Measurements from ENCODE around the gene TLE6. TPM values are rescaled to one million over a fixed set of nuclear protein-coding genes. Genes with fewer than 3 reads are reported as not detected.
"Not testable (repeated sequence)": the region's sequence is repeated elsewhere in the genome, so short reads cannot be mapped to it uniquely, and the experiment has no call there.

Gene TLE6
- total RNA-seq, 3 donors from 2014 or later = 0.16 to 0.90 TPM; not detected in 1

DNA sequence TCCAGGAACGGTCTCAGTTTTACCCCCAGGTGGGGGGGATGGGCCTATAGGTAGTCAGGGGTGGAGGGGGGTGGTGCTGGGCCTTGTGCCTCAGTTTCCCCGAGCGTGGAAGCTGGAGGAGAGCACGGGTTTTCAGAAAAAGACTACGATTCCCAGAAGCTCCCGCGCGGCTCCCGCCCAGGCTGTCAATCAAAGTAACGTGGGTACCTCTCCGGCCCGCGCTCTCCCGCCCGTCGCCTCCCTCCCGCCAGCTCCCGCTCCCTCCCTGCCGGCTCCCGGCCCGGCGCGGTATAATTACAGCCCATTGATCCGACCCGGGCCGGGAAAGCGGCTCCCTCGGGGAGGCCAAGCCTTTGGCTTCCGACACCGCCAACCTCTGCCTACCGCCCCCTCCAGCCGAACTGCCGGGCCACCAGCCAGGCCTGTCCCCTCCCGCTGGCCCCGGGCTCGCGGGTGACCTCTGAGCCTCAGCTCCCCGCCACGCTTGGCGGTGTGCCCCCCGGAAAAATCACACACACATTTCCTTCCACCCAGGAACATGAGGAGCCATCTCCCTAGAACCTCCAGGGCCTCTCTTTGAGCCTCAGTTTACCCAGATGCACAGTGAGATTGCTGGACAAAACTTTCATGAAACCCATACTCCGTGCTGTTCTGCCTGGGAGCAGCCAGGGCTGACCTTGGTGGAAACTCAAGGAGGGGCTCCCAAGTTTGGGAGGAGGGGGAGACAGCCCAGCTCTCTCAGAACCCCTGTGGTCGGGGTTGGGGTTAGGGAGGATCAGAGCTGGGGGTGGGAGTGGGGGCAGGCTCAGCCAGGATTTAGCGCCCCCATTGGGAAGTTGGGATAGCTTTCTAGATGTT lies 59.0 kb downstream of the TLE6 start:
- H3K4me3 Mint-ChIP-seq = peak overlapping the region; percentile 86
- peaks cover 24% of the 10 kb centered on the region for H3K4me1 Mint-ChIP-seq (ENCODE audit: low read depth)
- ATAC-seq (peak; percentile 66 to 70), DNase-seq (peak; percentile 70)
- H3K27me3 Mint-ChIP-seq (ENCODE audit: low read depth) = no peaks in the 10 kb centered on the region
- no peaks in the 10 kb centered on the region for H3K9me3 Mint-ChIP-seq
- no peaks in the 10 kb centered on the region for H3K36me3 Mint-ChIP-seq (ENCODE audit: insufficient read depth)

DNA sequence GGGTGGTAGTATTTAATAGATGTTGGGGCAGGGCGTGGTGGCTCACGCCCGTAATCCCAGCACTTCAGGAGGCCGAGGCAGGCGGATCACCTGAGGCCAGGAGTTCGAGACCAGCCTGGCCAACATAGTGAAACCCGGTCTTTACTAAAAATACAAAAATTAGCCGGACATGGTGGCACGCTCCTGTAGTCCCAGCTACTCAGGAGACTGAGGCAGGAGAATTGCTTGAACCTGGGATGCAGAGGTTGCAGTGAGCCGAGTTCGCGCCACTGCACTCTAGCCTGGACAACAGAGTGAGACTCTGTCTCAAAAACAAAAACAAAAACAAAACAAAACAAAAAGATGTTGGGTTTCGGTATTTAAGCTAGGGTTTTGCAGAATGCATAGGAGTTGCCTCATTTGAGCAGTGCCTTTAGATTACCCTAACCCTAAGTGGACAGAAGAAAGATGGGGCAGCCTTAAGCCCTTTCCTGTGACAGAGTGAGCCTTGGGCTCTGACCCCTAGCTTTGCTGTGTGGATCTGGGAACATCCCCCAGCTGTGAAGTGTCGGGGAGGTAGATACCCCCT lies 59.7 kb downstream of the TLE6 start:
- H3K4me3 Mint-ChIP-seq = peak overlapping the region; percentile 86
- not testable (repeated sequence) for H3K9me3 Mint-ChIP-seq; H3K27me3 Mint-ChIP-seq (ENCODE audit: low read depth); DNase-seq; ATAC-seq; H3K36me3 Mint-ChIP-seq (ENCODE audit: insufficient read depth)
- H3K4me1 Mint-ChIP-seq (ENCODE audit: low read depth) = peaks cover 25% of the 10 kb centered on the region

DNA sequence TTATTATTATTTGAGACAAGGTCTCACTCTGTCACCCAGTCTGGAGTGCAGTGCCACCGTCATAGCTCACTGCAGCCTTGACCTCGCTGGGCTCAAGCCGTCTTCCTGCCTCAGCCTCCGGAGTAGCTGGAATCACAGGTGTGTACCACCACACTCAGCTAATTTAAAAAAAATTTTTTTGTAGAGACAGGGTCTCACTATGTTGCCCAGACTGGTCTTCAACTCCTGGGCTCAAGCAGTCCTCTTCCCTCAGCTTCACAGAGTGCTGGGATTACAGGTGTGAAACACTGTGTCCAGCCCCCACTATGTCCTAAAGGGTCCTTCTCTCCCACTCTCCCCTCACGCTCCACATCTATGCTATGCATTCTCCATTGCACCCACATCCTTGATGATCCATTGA lies 60.9 kb downstream of the TLE6 start:
- peaks cover 29% of the 10 kb centered on the region for H3K4me1 Mint-ChIP-seq (ENCODE audit: low read depth)
- H3K9me3 Mint-ChIP-seq = no peaks in the 10 kb centered on the region
- no peak for DNase-seq
- H3K4me3 Mint-ChIP-seq = no peak overlapping the region
- no peak for ATAC-seq
- no peaks in the 10 kb centered on the region for H3K27me3 Mint-ChIP-seq (ENCODE audit: low read depth)
- no peaks in the 10 kb centered on the region for H3K36me3 Mint-ChIP-seq (ENCODE audit: insufficient read depth)

DNA sequence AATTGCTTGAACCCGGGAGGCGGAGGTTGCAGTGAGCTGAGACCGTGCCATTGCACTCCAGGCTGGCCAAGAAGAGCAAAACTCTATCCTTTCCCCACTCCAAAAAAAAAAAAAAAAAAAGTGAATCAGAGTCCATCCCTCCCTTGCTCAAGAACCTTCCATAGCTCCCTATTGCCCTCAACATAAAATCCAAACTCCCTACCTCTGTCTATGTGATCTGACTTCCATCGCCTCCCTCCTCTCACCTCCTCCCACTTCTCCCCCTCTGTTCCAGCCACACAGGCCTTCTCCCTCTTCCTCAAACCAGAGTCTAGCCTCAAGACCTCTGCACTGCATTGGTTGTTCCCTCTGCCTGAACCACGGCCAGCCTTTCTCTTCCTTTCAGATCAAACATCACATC lies 61.8 kb downstream of the TLE6 start:
- H3K36me3 Mint-ChIP-seq (ENCODE audit: insufficient read depth) = no peaks in the 10 kb centered on the region
- no peaks in the 10 kb centered on the region for H3K9me3 Mint-ChIP-seq
- H3K4me1 Mint-ChIP-seq (ENCODE audit: low read depth) = peaks cover 29% of the 10 kb centered on the region
- no peaks in the 10 kb centered on the region for H3K27me3 Mint-ChIP-seq (ENCODE audit: low read depth)
- DNase-seq = no peak
- H3K4me3 Mint-ChIP-seq = no peak overlapping the region
- no peak for ATAC-seq

DNA sequence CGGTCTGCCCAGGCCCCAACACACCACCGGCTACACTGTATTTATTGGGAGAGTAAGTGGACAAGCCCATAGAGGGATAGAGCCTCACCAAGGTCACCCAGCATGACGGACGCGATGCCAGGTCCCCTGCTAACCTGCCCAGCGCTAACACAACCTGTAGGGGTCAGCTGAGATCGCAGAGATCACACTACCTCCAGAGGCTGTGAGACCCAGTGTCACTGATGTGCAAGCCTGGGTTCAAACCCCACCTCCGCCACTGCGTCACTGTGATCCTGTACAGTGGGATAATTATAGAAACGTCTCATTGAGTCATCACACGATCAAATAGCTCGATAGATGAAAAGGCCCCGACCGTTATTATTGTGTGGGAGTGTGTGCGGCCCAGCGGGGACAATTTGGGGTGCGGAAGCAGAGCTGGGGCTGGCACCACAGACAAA lies 62.3 kb downstream of the TLE6 start:
- Mint-ChIP-seq H3K9me3 (no peaks in the 10 kb centered on the region), H3K36me3 (ENCODE audit: insufficient read depth) (no peaks in the 10 kb centered on the region), H3K4me3 (no peak overlapping the region), H3K4me1 (ENCODE audit: low read depth) (peaks cover 25% of the 10 kb centered on the region), H3K27me3 (ENCODE audit: low read depth) (no peaks in the 10 kb centered on the region)
- no peak for ATAC-seq
- no peak for DNase-seq

DNA sequence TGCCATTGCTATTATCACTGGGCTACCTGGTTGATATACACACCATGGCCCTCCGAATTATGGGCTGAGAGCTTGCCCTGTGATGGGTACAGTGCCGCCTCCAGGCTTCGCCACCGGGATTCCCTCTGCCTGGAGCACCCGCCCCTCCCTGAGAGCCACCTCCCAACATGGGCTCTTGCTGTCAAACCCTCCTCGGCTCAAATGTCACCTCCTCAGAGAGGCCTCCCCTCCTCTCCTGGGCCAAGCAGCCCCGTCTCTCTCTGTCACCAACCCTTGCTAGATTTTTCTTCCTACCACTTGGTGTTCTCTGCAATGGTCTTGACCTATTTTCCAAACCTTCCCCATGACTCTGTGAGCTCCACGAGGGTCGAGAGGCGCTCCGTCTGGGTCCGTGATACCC lies 64.0 kb downstream of the TLE6 start:
- no peak overlapping the region for H3K4me3 Mint-ChIP-seq
- H3K36me3 Mint-ChIP-seq (ENCODE audit: insufficient read depth) = no peaks in the 10 kb centered on the region
- ATAC-seq = no peak
- H3K9me3 Mint-ChIP-seq = no peaks in the 10 kb centered on the region
- peaks cover 14% of the 10 kb centered on the region for H3K4me1 Mint-ChIP-seq (ENCODE audit: low read depth)
- H3K27me3 Mint-ChIP-seq (ENCODE audit: low read depth) = no peaks in the 10 kb centered on the region
- no peak for DNase-seq

DNA sequence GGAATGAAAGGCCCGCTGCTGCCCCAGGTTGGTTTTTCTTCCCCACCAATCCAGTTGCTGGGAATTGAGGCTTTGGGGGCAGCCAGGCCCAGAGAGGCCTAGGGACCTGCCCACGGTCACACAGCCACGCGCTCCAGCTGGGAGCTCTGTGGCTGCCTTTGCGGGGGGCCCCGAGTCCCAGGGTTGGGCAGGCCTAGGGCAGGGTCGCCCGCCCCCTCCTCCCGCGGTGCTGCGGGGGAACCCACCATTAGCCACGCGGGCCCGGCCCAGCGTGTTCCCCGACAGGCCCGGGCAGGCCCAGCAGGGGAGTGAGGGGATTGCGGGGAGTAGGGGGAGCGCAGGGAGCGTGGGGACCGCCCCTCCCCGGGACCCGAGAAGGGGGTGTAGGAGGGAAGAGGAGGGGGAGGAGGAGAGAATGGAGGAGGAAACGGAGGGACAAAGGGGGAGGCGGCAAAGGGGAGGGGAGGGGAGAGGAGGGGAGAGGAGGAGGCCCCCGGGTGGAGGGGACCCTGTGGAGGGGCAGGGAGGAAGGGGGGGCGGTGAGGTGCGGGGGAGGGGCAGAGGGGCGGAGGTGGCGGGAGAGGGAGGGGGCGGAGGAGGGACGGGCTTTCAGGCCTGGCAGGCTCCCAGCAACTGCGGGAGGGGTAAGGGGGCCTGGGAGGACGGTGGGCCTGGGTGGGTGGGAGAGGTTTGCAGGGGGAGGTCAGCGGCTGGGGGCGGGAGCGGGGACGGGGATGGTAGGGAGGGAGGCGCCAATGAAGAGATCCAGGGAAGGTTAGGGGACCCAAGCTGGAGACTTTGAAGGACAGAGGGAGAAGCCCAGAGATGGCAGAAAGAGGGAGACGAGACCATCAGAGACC lies 64.6 kb downstream of the TLE6 start:
- DNase-seq (no peak), ATAC-seq (peak; percentile 5 to 11)
- Mint-ChIP-seq H3K4me3 (no peak overlapping the region), H3K4me1 (ENCODE audit: low read depth) (peaks cover 11% of the 10 kb centered on the region), H3K36me3 (ENCODE audit: insufficient read depth) (no peaks in the 10 kb centered on the region), H3K9me3 (no peaks in the 10 kb centered on the region), H3K27me3 (ENCODE audit: low read depth) (no peaks in the 10 kb centered on the region)

DNA sequence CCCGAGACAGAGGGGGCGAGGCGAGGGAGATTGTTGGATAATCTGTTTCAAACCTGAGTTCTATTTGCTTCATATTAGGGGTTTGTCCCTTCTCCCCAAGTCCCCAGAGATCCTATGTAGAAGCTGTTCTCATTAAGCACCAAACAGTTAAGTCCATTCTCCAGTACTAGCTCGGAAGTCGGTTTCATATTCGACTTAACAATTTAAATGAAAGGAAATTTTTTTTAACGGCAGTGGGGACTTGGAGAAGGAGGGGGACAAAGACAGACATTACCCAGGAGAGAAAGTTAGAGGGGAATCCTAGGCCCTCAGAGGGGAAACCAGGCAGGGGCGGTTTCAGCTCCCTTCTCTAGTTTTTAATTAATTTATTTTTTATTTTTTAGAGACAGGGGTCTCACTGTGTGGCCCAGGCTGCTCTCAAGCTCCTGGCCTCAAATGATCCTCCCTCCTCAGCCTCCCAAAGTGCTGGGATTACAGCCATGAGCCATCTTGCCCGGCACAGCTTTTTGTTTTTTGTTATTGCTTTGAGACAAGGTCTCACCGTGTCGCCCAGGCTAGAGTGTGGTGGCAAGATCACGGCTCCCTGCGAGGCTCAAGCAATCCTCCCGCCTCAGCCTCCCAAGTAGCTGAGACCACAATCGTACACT lies 65.4 kb downstream of the TLE6 start:
- Mint-ChIP-seq H3K9me3 (no peaks in the 10 kb centered on the region), H3K4me1 (ENCODE audit: low read depth) (peaks cover 14% of the 10 kb centered on the region), H3K4me3 (no peak overlapping the region), H3K27me3 (ENCODE audit: low read depth) (no peaks in the 10 kb centered on the region), H3K36me3 (ENCODE audit: insufficient read depth) (no peaks in the 10 kb centered on the region)
- ATAC-seq (no peak), DNase-seq (no peak)

Other genes starting within 250 kb of the TLE6 start
- 10 to 100 TPM; 53.6 to 60.5 (median 56.6) TPM for gene SLC39A3, start 237.5 kb upstream of the TLE6 start, total RNA-seq
- 100 to 1,000 TPM in 2 of 3 donors, 10 to 100 TPM in 1; 99.3 to 107 (median 102) TPM for gene SGTA, start 194.3 kb upstream of the TLE6 start, total RNA-seq
- 100 to 1,000 TPM; 180 to 212 (median 188) TPM for gene THOP1, start 192.1 kb upstream of the TLE6 start, total RNA-seq
- gene ZNF554, start 157.7 kb upstream of the TLE6 start, total RNA-seq = 1 to 10 TPM; 1.0 to 1.2 (median 1.2) TPM
- 1 to 10 TPM; 1.2 to 1.6 (median 1.3) TPM for gene ZNF555, start 136.1 kb upstream of the TLE6 start, total RNA-seq
- gene ZNF556, start 110.2 kb upstream of the TLE6 start, total RNA-seq = not detected
- 1 to 10 TPM; 3.6 to 4.1 (median 3.7) TPM for gene ZNF57, start 76.6 kb upstream of the TLE6 start, total RNA-seq
- gene ZNF77, start 32.6 kb upstream of the TLE6 start, total RNA-seq = 1 to 10 TPM; 3.0 to 3.4 (median 3.2) TPM
- gene TLE2, start 51.7 kb downstream of the TLE6 start, total RNA-seq = 1 to 10 TPM; 4.8 to 5.9 (median 5.7) TPM
- gene TLE5, start 84.9 kb downstream of the TLE6 start, total RNA-seq = 100 to 1,000 TPM; 232 to 275 (median 258) TPM
- gene GNA11, start 116.8 kb downstream of the TLE6 start, total RNA-seq = 10 to 100 TPM in 2 of 3 donors, 1 to 10 TPM in 1; 8.0 to 13.5 (median 11.0) TPM
- gene GNA15, start 158.5 kb downstream of the TLE6 start, total RNA-seq = 10 to 100 TPM in 2 of 3 donors, 1 to 10 TPM in 1; 8.8 to 19.9 (median 11.3) TPM
- gene S1PR4, start 201.2 kb downstream of the TLE6 start, total RNA-seq = 10 to 100 TPM; 19.4 to 24.5 (median 23.8) TPM
- gene NCLN, start 208.4 kb downstream of the TLE6 start, total RNA-seq = 100 to 1,000 TPM; 169 to 200 (median 177) TPM
- gene CELF5, start 247.1 kb downstream of the TLE6 start, total RNA-seq = under 1 TPM in 2 of 3 donors, not detected in 1; 0.05 to 0.38 TPM

Measured in activated T-cell treated with anti-CD3 and anti-CD28 coated beads, Interleukin-2, amount 50 U/mL, for 4 hours (primary cell).